GM12891 (cell line): Measurements from ENCODE around the gene MTG2.

Experiments
- POLR2AphosphoS5 ChIP-seq: IDR thresholded peaks from 2 replicates; pipeline ENCODE4 v1.6.1; 2011; ENCODE audit warnings: low read depth, low read length, control low read depth
- POU2F2 ChIP-seq: IDR thresholded peaks from 2 replicates; pipeline ENCODE4 v1.6.1; 2011; ENCODE audit warnings: low read depth, mild to moderate bottlenecking, control low read depth, low read length, moderate library complexity
- TAF1 ChIP-seq: IDR thresholded peaks from 2 replicates; pipeline ENCODE4 v1.6.1; 2011; ENCODE audit warnings: low read depth, low read length, control low read depth

DNA sequence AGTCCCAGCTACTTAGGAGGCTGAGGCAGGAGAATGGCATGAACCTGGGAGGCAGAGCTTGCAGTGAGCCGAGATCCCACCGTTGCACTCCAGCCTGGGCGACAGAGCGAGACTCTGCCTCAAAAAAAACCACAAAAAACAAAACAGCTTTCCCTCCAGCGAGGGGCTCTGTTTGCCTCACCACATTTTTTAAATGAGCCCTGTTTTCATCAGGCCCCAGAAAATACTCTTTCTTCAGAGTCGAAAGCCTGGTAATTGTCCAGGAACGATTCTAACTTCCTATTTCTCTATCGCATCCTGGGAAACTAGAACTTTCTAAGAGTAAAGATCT lies 12.2 kb downstream of the MTG2 start:
- TF ChIP-seq POU2F2 (no peak), POLR2AphosphoS5 (no peak), TAF1 (no peak)
